ENCODE data around the gene CHST8. TPM values are rescaled to one million over a fixed set of nuclear protein-coding genes. Genes with fewer than 3 reads are reported as not detected.

Gene CHST8
- polyA plus RNA-seq, 1 of the 3 experiments (the other 2 are of a cell fraction) = 0.05 TPM

- Histone ChIP-seq H3K27ac (ENCODE audit: low read depth in 2 of 2, low read length in 1 of 2) (no peak overlapping the region), H2AFZ (ENCODE audit: low read depth) (no peak overlapping the region), H3K4me1 (ENCODE audit: control insufficient read depth in 1 of 2, insufficient read depth in 2 of 2, low read depth in 1 of 2, low read length in 1 of 2) (no peaks in the 10 kb centered on the region; a peak in 1 of 4 replicates), H3K9me3 (no peaks in the 10 kb centered on the region), H3F3A (replicated peaks; ENCODE audit: insufficient read depth) (no peaks in the 10 kb centered on the region), H3K9me2 (no peaks in the 10 kb centered on the region), H4K20me1 (ENCODE audit: insufficient read depth) (no peaks in the 10 kb centered on the region), H3K9ac (no peak overlapping the region), H3K36me3 (replicated peaks in 1 of 2; ENCODE audit: control insufficient read depth in 1 of 2, insufficient read depth in 2 of 2, low read length in 1 of 2) (no peaks in the 10 kb centered on the region), H3K4me2 (no peak overlapping the region), H3K27me3 (ENCODE audit: insufficient read depth) (no peaks in the 10 kb centered on the region), H3K79me2 (ENCODE audit: insufficient read depth) (no peaks in the 10 kb centered on the region), H3K4me3 (ENCODE audit: low read depth in 2 of 2, low read length in 1 of 2) (no peak overlapping the region)
- no peak for TF ChIP-seq TCF12 (IDR thresholded peaks at IDR 0.05)
- no peak for TF ChIP-seq MXI1 (IDR thresholded peaks at IDR 0.05; ENCODE audit: low read depth, low read length)
- TF ChIP-seq RFX5 (IDR thresholded peaks at IDR 0.05; ENCODE audit: low read length) = no peak
- ChIA-PET CTCF (interaction anchor here (1.1 to 1.7 kb wide), 3 partner anchors 13 to 150 kb away, joined by 4 to 6 read pairs (median 4); no protein-coding TSS in a partner anchor), POLR2A (no interaction called here)
- DNase-seq = no peak
- 37% methylated on average over 2 of the region's 8 CpGs for WGBS (ENCODE audit: low lambda C conversion rate)
Measured at GRCh38 chr19:33580645-33581037, 41.1 kb upstream of the CHST8 start.

- no peak for TF ChIP-seq YY1 (IDR thresholded peaks at IDR 0.05; ENCODE audit: low read depth)
- WGBS (ENCODE audit: low lambda C conversion rate) = 27% methylated on average over 4 of the region's 4 CpGs
- no peaks in the 10 kb centered on the region for H3K27me3 ChIP-seq (ENCODE audit: insufficient read depth)
Measured at GRCh38 chr19:33582914-33583313, 38.8 kb upstream of the CHST8 start.

GRCh38 chr19:33587150-33587549, 34.6 kb upstream of the CHST8 start:
- H3F3A ChIP-seq (replicated peaks; ENCODE audit: insufficient read depth) = no peaks in the 10 kb centered on the region
- H3K4me1 ChIP-seq (ENCODE audit: control insufficient read depth in 1 of 2, insufficient read depth in 2 of 2, low read depth in 1 of 2, low read length in 1 of 2) = no peaks in the 10 kb centered on the region
- no peak overlapping the region for H3K27ac ChIP-seq (ENCODE audit: low read depth in 2 of 2, low read length in 1 of 2)
- H3K4me3 ChIP-seq (ENCODE audit: low read depth in 2 of 2, low read length in 1 of 2) = no peak overlapping the region
- no peak overlapping the region for H3K9ac ChIP-seq
- H4K20me1 ChIP-seq (ENCODE audit: insufficient read depth) = no peaks in the 10 kb centered on the region
- DNase-seq = no peak
- no peaks in the 10 kb centered on the region for H3K27me3 ChIP-seq (ENCODE audit: insufficient read depth)
- ChIA-PET CTCF (no interaction called here), POLR2A (no interaction called here)
- no peak overlapping the region for H3K4me2 ChIP-seq
- 2% methylated on average over 2 of the region's 2 CpGs for WGBS (ENCODE audit: low lambda C conversion rate)
- no peak overlapping the region for H2AFZ ChIP-seq (ENCODE audit: low read depth)
- no peaks in the 10 kb centered on the region for H3K9me2 ChIP-seq
- no peaks in the 10 kb centered on the region for H3K36me3 ChIP-seq (replicated peaks in 1 of 2; ENCODE audit: control insufficient read depth in 1 of 2, insufficient read depth in 2 of 2, low read length in 1 of 2)
- H3K79me2 ChIP-seq (ENCODE audit: insufficient read depth) = no peaks in the 10 kb centered on the region
- H3K9me3 ChIP-seq = no peaks in the 10 kb centered on the region
- no peak for TF ChIP-seq EP300 (IDR thresholded peaks at IDR 0.05; ENCODE audit: borderline replicate concordance in 1 of 2, low read depth in 1 of 2, low read length in 1 of 2)
- no peak for TF ChIP-seq RFX5 (IDR thresholded peaks at IDR 0.05; ENCODE audit: low read length)

More at GRCh38 chr19:33582914-33583313, 38.8 kb upstream of the CHST8 start:
- H3K9ac ChIP-seq = no peak overlapping the region
- H3K79me2 ChIP-seq (ENCODE audit: insufficient read depth) = no peaks in the 10 kb centered on the region
- no peak for DNase-seq
- no peaks in the 10 kb centered on the region for H4K20me1 ChIP-seq (ENCODE audit: insufficient read depth)
- no peaks in the 10 kb centered on the region for H3K9me2 ChIP-seq
- POLR2A ChIA-PET = no interaction called here
- no peak overlapping the region for H2AFZ ChIP-seq (ENCODE audit: low read depth)
- H3F3A ChIP-seq (replicated peaks; ENCODE audit: insufficient read depth) = no peaks in the 10 kb centered on the region
- H3K9me3 ChIP-seq = no peaks in the 10 kb centered on the region
- no peak overlapping the region for H3K27ac ChIP-seq (ENCODE audit: low read depth in 2 of 2, low read length in 1 of 2)
- no peak overlapping the region for H3K4me3 ChIP-seq (ENCODE audit: low read depth in 2 of 2, low read length in 1 of 2)
- CTCF ChIA-PET = no interaction called here
- no peaks in the 10 kb centered on the region; a peak in 1 of 4 replicates for H3K4me1 ChIP-seq (ENCODE audit: control insufficient read depth in 1 of 2, insufficient read depth in 2 of 2, low read depth in 1 of 2, low read length in 1 of 2)
- H3K36me3 ChIP-seq (replicated peaks in 1 of 2; ENCODE audit: control insufficient read depth in 1 of 2, insufficient read depth in 2 of 2, low read length in 1 of 2) = no peaks in the 10 kb centered on the region
- H3K4me2 ChIP-seq = no peak overlapping the region

GRCh38 chr19:33590224-33590623, 31.5 kb upstream of the CHST8 start:
- no peaks in the 10 kb centered on the region for H3K36me3 ChIP-seq (replicated peaks in 1 of 2; ENCODE audit: control insufficient read depth in 1 of 2, insufficient read depth in 2 of 2, low read length in 1 of 2)
- no peaks in the 10 kb centered on the region; the same call in 1 of the 2 replicates for H3K9me3 ChIP-seq
- no peaks in the 10 kb centered on the region for H3F3A ChIP-seq (replicated peaks; ENCODE audit: insufficient read depth)
- no peak for DNase-seq
- no peak overlapping the region for H3K27ac ChIP-seq (ENCODE audit: low read depth in 2 of 2, low read length in 1 of 2)
- no peak overlapping the region for H3K4me2 ChIP-seq
- ChIA-PET POLR2A (no interaction called here), CTCF (no interaction called here)
- H3K4me3 ChIP-seq (ENCODE audit: low read depth in 2 of 2, low read length in 1 of 2) = no peak overlapping the region
- no peaks in the 10 kb centered on the region for H3K79me2 ChIP-seq (ENCODE audit: insufficient read depth)
- 0% methylated on average over 1 of the region's 1 CpG for WGBS (ENCODE audit: low lambda C conversion rate)
- no peaks in the 10 kb centered on the region for H3K9me2 ChIP-seq
- no peaks in the 10 kb centered on the region for H4K20me1 ChIP-seq (ENCODE audit: insufficient read depth)
- H2AFZ ChIP-seq (ENCODE audit: low read depth) = no peak overlapping the region
- H3K9ac ChIP-seq = no peak overlapping the region
- no peaks in the 10 kb centered on the region for H3K27me3 ChIP-seq (ENCODE audit: insufficient read depth)
- H3K4me1 ChIP-seq (ENCODE audit: control insufficient read depth in 1 of 2, insufficient read depth in 2 of 2, low read depth in 1 of 2, low read length in 1 of 2) = no peaks in the 10 kb centered on the region
- TF ChIP-seq TCF12 (IDR thresholded peaks at IDR 0.05) (no peak), USF1 (IDR thresholded peaks at IDR 0.05; ENCODE audit: borderline replicate concordance, low read depth) (no peak), NFIC (IDR thresholded peaks at IDR 0.05; ENCODE audit: borderline replicate concordance) (no peak), GATA2 (CRISPR knock-in tag; IDR thresholded peaks at IDR 0.05) (no peak), PBX3 (IDR thresholded peaks at IDR 0.05) (no peak)
- TF ChIP-seq, protein P1, sequence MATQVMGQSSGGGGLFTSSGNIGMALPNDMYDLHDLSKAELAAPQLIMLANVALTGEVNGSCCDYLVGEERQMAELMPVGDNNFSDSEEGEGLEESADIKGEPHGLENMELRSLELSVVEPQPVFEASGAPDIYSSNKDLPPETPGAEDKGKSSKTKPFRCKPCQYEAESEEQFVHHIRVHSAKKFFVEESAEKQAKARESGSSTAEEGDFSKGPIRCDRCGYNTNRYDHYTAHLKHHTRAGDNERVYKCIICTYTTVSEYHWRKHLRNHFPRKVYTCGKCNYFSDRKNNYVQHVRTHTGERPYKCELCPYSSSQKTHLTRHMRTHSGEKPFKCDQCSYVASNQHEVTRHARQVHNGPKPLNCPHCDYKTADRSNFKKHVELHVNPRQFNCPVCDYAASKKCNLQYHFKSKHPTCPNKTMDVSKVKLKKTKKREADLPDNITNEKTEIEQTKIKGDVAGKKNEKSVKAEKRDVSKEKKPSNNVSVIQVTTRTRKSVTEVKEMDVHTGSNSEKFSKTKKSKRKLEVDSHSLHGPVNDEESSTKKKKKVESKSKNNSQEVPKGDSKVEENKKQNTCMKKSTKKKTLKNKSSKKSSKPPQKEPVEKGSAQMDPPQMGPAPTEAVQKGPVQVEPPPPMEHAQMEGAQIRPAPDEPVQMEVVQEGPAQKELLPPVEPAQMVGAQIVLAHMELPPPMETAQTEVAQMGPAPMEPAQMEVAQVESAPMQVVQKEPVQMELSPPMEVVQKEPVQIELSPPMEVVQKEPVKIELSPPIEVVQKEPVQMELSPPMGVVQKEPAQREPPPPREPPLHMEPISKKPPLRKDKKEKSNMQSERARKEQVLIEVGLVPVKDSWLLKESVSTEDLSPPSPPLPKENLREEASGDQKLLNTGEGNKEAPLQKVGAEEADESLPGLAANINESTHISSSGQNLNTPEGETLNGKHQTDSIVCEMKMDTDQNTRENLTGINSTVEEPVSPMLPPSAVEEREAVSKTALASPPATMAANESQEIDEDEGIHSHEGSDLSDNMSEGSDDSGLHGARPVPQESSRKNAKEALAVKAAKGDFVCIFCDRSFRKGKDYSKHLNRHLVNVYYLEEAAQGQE (IDR thresholded peaks at IDR 0.05; ENCODE audit: low read depth, low read length) = no peak

Data from SK-N-SH (cell line).